HEK293T (cell line): Measurements from ENCODE around the gene CAV3.
"Not testable (repeated sequence)": the region's sequence is repeated elsewhere in the genome, so short reads cannot be mapped to it uniquely, and the experiment has no call there.

Source experiments
- ARNT ChIP-seq: fragments of 450-650 bp; IDR thresholded peaks from 2 replicates; pipeline ENCODE4 v1.6.1; 2017; ENCODE audit warnings: mild to moderate bottlenecking
- ELF4 ChIP-seq: fragments of 450-650 bp; IDR thresholded peaks from 2 replicates; pipeline ENCODE4 v1.6.1; 2017; ENCODE audit warnings: antibody characterized with exemption
- FOXA1 ChIP-seq: fragments of 450-650 bp; IDR thresholded peaks from 2 replicates; pipeline ENCODE4 v1.6.1; 2016; ENCODE audit warnings: mild to moderate bottlenecking
- FOXK2 ChIP-seq: fragments of 450-650 bp; IDR thresholded peaks from 2 replicates; pipeline ENCODE4 v1.6.1; 2016; ENCODE audit warnings: mild to moderate bottlenecking
- FOXM1 ChIP-seq: fragments of 450-650 bp; IDR thresholded peaks from 2 replicates; pipeline ENCODE4 v1.6.1; 2017; ENCODE audit warnings: mild to moderate bottlenecking, borderline replicate concordance
- HDGF ChIP-seq: fragments of 450-650 bp; IDR thresholded peaks from 2 replicates; pipeline ENCODE4 v1.6.1; 2017; ENCODE audit warnings: antibody characterized with exemption, borderline replicate concordance
- NFRKB ChIP-seq: fragments of 450-650 bp; IDR thresholded peaks from 2 replicates; pipeline ENCODE4 v1.6.1; 2016; ENCODE audit warnings: mild to moderate bottlenecking, moderate library complexity
- SP1 ChIP-seq: fragments of 450-650 bp; IDR thresholded peaks from 2 replicates; pipeline ENCODE4 v1.6.1; 2017
- SUZ12 ChIP-seq: fragments of 450-650 bp; IDR thresholded peaks from 2 replicates; pipeline ENCODE4 v1.6.1; 2016; ENCODE audit warnings: mild to moderate bottlenecking
- TARDBP ChIP-seq: fragments of 450-650 bp; IDR thresholded peaks from 2 replicates; pipeline ENCODE4 v1.6.1; 2016
- ZNF384 ChIP-seq: fragments of 450-650 bp; IDR thresholded peaks from 2 replicates; pipeline ENCODE4 v1.6.1; 2016

- TF ChIP-seq ELF4, ARNT, FOXK2, SP1, FOXA1, SUZ12, HDGF, FOXM1, NFRKB, ZNF384, TARDBP: not testable (repeated sequence)
These were observed 48.6 kb upstream of the CAV3 start for GRCh38 chr3:8684992-8685391.
